ENCODE data around the gene DNASE1L1.

DNASE1L1 gene

DNA sequence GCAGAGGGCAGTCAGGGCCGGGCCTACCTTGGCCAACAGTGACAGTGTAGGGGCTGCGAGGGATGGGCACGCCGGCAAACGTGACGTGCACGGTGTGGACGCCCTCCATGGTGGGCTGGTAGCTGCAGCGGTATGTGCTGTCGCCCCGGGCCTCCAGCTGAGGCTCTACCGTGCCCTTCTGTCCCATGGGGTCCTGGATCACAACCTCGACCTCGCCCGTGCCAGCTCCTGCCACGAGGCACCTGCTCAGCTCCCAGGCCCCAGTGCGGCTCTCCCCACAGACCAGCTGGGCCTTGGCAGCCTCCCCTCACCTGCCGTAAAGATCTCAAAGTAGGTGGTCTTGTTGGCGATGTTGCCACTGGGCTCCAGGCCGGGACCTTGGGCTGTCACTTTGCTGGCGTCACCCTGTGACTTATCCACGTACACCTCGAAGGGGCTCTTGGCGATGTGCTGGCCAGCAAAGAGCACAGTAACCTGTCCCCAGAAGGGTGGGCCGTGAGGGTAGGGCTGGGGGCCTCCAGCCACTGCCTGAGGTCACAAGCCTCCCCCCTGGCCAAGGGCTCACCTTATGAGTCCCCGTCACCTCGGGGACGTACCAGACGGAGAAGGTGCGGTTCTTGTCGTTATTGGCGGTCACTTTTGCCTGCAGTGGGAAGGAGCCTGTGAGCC, 42.9 kb downstream of the DNASE1L1 start:
- no peak for DNase-seq

DNA sequence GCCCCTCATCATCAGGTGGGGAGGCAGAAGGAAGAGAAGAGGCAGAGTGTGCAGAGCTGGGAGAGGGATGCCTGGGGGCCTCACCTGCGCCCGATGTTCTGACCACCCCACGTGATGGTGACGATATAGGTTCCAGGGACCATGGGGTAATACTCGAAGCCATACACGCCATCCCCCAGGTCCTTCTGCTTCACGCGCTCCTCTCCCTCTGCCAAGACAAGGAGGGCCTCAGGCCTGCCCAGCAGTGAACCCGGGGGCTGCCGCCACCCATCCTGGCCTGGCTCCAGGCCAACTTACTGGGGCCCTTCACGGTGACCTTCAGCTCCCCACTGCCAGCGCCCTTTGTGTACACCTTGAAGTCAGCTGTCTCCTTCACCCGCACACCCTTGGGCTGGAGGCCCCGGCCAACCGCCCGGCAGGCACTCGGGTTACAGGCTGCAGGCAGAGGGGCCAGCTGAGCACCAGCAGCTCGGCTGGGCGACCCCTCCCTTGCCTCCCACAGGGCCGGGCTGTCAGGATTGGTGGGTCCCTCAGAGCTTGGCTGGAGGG, 43.9 kb downstream of the DNASE1L1 start:
- DNase-seq: no peak

DNA sequence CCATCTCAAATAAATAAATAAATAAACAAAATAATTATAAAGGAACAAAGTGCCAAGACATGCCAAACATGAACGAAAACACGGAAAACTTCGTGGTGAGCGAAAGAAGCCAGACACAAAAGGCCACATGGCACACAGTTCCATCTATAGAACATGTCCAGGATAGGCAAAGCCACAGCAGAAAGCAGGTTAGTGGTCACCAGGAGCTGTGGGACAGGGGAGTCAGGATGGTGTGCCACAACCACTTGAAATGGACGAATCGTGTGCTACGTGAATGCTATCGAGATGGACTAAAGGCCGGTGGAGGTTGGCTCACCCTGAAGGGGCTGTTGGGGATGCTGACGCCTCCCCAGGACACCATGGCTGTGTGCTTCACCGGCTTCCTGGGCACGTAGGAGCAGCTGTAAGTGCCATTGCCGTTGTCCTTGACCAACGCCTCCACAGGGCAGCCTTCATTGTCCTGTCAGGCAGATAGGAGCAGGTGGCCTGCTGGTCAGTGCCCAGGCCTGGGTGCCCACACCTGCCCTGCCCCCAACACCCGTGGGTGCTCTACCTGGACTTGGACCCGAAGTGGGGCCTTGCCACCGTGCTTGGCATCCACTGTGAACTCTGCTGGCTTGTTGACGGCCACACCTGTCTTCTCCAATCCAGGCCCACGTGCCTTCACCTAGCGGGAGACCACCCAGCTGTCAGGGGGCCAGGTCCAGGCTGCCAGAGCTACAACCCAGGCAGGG, 45.2 kb downstream of the DNASE1L1 start:
- no peak for DNase-seq

GRCh38 chrX:154362085-154362742, 46.8 kb downstream of the DNASE1L1 start:
- no peak for DNase-seq

DNA sequence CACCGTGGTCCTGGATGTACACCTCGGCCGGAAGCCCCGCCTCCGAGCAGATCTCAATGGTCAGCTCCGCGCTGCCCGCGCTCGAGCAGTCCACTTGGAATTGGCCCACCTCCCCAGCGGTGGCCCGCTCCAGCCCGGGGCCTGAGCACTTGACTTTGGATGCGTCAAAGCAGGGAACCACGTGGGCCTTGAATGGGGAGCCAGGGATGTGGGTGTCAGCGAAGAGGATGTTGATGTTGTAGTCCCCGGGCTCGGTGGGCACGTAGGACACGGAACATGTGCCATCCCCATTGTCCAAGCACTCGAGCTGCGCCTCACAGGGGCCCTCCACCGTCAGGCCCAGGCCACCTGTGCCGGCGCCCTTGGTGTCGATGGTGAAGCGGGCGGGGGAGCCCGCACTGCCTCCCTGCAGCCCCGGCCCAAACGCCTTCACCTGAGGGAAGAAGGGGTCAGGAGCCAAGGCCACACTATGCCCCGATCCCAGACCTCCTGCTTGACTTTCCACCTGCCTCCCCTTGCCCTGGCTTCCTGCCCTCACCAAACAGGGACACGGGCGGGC, 48.8 kb downstream of the DNASE1L1 start:
- DNase-seq: no peak

DNA sequence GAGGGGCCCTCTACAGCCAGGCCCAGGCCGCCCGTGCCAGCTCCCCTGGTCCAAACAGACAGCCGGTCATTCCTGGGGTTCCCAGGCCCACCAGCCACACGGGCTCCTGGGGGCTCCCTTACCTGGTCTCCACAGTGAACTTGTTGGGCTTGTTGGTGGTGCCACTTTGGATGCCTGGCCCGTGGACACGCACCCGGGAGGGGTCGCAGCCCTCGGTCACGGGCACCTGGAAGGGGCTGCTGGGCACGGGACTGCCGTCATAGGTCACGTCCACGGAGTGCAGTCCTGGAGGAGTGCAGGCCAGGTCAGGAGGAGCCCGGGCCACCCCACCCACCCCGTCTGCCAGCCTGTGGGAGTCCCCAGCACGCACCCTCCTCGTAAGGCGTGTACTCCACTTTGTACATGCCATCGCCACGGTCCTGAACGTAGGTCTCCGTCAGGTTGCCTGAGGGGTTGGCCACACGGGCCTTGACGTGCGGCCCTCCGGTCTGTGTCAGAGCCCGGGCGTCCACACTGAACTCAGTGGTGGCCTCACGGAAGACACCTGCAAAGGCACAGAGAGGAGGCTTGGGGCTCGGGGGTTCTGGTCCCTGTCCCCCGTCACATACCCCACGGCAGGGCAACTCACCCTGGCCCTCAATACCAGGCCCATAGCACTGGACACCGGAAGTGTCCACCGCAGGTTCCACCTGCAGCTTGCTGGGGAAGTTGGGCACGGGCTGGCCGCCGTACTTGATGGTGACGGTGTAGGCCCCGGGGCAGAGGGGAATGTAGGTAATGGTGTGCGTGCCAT, 49.5 kb downstream of the DNASE1L1 start:
- DNase-seq: no peak

- no peak for DNase-seq
Measured at GRCh38 chrX:154358829-154359228, 50.2 kb downstream of the DNASE1L1 start.

- no peak for DNase-seq
Measured at GRCh38 chrX:154358011-154358410, 51.0 kb downstream of the DNASE1L1 start.

GRCh38 chrX:154357205-154357604, 51.8 kb downstream of the DNASE1L1 start:
- DNase-seq: no peak

DNA sequence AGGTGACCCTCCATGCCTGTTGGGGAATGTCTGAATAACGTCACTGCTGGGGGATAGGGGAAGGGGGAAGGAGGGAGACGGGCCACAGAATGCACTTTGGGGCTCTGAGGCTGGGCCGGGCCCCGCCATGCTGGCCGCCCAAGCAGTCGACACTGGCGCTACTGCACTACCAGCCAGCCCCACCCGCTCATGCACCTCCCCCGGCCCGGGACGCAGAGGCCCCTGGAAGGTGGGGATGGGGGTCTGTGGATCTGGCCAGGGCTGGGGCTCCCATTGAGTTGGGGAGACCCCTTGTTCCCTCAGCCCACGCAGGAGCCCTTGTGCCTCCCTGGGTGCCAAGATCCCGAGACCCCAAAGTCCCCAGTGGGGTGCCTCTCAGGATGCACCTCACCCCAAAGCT, 52.5 kb downstream of the DNASE1L1 start:
- DNase-seq: no peak

- no peak for DNase-seq
Measured at GRCh38 chrX:154355776-154356140, 53.3 kb downstream of the DNASE1L1 start.

DNA sequence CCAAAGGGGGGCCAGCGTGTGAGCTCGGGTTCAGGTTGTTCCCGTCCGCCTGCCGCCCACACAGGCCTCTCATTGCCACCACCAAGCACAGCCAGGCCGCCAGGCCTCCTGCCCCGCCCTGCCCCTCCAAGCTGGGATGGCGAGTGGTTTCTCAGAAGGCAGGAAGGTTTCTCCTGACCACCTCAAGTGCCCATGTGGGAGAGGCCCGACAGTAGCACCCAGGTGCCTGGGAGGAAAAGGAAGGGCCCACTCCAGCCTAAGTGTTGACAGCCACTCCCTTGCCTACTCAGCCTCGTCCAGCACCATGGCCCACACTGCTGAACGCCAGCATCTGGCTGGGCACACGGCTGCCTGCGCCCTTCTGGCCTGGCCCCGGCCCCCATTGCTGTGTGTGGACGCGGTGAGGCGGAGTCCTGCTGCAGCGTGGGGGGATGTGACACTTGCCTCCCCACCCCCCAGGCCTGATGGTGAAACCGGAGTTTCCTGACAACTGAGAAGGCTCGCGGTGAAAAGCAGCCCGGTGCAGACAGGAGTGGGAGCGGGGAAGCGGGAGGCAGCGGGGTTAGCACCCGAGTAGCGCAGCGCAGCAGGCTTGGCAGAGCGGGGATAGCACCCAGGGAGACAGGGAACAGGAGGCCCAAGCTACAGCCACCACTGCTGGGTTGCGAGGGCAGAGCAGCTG, 53.8 kb downstream of the DNASE1L1 start:
- no peak for DNase-seq

DNA sequence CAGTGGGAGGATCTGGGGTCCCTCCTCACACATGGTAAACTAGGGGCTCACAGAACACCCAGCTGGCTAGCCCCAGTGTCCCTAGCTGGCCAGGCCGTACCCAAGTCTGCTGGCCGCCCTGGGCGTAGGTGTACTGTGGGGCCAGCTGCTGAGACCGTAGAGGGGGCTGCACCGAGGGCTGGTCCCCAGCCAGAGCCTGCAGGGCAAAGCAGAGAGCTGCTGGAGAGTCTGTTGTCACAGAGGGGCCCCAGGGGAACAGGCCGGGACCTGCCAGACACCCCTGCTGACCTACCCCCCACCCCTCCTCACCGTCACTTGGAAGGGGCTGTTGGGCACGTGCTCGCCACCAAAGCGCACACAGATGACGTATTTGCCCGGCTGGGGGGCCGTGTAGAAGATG, 54.5 kb downstream of the DNASE1L1 start:
- no peak for DNase-seq

DNA sequence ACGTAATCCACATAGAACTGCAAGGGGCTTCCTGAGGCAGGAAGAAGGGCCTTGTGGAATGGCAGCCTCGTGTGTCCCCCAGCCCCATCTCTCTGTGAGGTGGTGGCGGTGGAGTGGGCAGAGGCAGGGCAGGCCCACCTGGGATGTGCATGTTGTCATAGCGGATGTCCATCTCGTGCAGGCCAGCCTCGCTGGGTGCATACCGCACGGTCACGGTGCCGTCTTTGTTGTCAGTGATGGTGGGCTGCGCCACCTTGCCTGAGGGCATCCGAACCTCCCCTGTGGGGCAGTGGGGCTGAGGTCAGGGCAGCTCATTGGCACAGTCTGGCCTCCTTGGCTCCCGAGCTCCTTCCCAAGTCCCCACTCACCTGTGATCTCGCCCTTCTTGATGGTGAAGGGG, 55.0 kb downstream of the DNASE1L1 start:
- no peak for DNase-seq

- DNase-seq: no peak
Measured at GRCh38 chrX:154353172-154353843, 55.7 kb downstream of the DNASE1L1 start.

GRCh38 chrX:154352466-154352865, 56.6 kb downstream of the DNASE1L1 start:
- no peak for DNase-seq

DNA sequence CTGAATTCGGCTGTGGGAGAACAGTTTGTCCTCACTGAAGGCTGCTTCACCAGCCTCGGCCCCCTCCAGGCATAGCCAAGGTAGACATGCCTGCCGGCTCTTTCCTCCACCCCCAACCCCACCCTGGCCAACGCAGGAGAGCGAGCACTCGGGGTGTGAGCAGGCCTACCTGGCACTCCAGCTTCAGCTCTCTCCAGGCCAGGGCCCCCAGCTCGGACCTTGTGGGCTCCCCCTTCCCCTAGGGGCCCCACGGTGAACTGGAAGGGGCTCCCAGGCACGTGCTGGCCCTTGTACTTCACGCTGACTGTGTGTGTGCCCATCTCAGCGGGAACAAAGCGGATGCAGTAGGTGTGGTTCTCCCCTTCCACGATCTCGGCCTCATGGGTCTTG, 57.0 kb downstream of the DNASE1L1 start:
- no peak for DNase-seq

Data from femur (tissue), 1 donor.